GM23248 (cell line): Measurements from ENCODE around the gene NCKAP1.

Source experiments
- EZH2 ChIP-seq: fragments of 200-600 bp; sonication (generic); IDR thresholded peaks from 2 replicates; pipeline ENCODE4 v1.6.1; 2018; ENCODE audit warnings: antibody characterized with exemption, mild to moderate bottlenecking; ENCODE audit not compliant: insufficient read depth, poor library complexity, severe bottlenecking
- EZH2phosphoT487 ChIP-seq: fragments of 200-600 bp; sonication (generic); IDR thresholded peaks from 2 replicates; pipeline ENCODE4 v1.6.1; 2018; ENCODE audit warnings: antibody characterized with exemption, moderate library complexity, mild to moderate bottlenecking, low read depth; ENCODE audit not compliant: insufficient read depth

GRCh38 chr2:182946958-182947369, 91.3 kb downstream of the NCKAP1 start:
- TF ChIP-seq EZH2 (no peak), EZH2phosphoT487 (no peak)
